ENCODE measurements around the gene ATAT1.
"Not testable (repeated sequence)": the region's sequence is repeated elsewhere in the genome, so short reads cannot be mapped to it uniquely, and the experiment has no call there.

Gene ATAT1

GRCh38 chr6:30654798-30655742 is 28.4 kb downstream of the ATAT1 start:
- no peak for DNase-seq

GRCh38 chr6:30655743-30656094 is 29.0 kb downstream of the ATAT1 start:
- no peak for DNase-seq

GRCh38 chr6:30656513-30656912 is 29.8 kb downstream of the ATAT1 start:
- peak; percentile 76 for DNase-seq

- DNase-seq, result no peak
Measured at GRCh38 chr6:30657454-30657853, 30.8 kb downstream of the ATAT1 start.

- not testable (repeated sequence) for DNase-seq
Measured at GRCh38 chr6:30657922-30658321, 31.2 kb downstream of the ATAT1 start.

- no peak for DNase-seq
Measured at GRCh38 chr6:30664994-30665767, 38.5 kb downstream of the ATAT1 start.

GRCh38 chr6:30666300-30666699 is 39.6 kb downstream of the ATAT1 start:
- peak; percentile 51 for DNase-seq

GRCh38 chr6:30670760-30671527 is 44.3 kb downstream of the ATAT1 start:
- DNase-seq, result no peak

- DNase-seq, result peak; percentile 97
Measured at GRCh38 chr6:30672445-30673253, 46.0 kb downstream of the ATAT1 start, which contains the start of gene DHX16. DHX16 (minus strand) TSS chr6:30673006; CDS start chr6:30672841, 165 bp downstream.

- no peak for DNase-seq
Measured at GRCh38 chr6:30676660-30677285, 50.1 kb downstream of the ATAT1 start.

GRCh38 chr6:30678964-30679726 is 52.5 kb downstream of the ATAT1 start:
- peak; percentile 76 for DNase-seq

- no peak for DNase-seq
Measured at GRCh38 chr6:30679765-30680535, 53.3 kb downstream of the ATAT1 start.

- no peak for DNase-seq
Measured at GRCh38 chr6:30681766-30682142, 55.1 kb downstream of the ATAT1 start.

- DNase-seq, result peak; percentile 80
Measured at GRCh38 chr6:30682143-30683117, 55.8 kb downstream of the ATAT1 start.

GRCh38 chr6:30683183-30683979 is 56.7 kb downstream of the ATAT1 start:
- peak; percentile 58 for DNase-seq

GRCh38 chr6:30683980-30684338 is 57.3 kb downstream of the ATAT1 start:
- no peak for DNase-seq

- DNase-seq, result peak; percentile 71
Measured at GRCh38 chr6:30684386-30685156, 57.9 kb downstream of the ATAT1 start.
